Small intestine (tissue), 7 donors: Measurements from ENCODE around the gene METTL8. TPM values are rescaled to one million over a fixed set of nuclear protein-coding genes. Genes with fewer than 3 reads are reported as not detected.
"Not testable (repeated sequence)": the region's sequence is repeated elsewhere in the genome, so short reads cannot be mapped to it uniquely, and the experiment has no call there.

Source experiments
- DNase-seq, 2 donors: peaks; one replicate each; pipeline versions ENCODE4 v3.0.0 to v3.0.0-alpha.2; 2013
- FAIRE-seq: peaks from 2 replicates; lab custom pipeline; 2012; peaks lifted over from hg19 to GRCh38; lab: Jason Lieb, UNC
- H3K27ac ChIP-seq, 3 donors: one replicate each; pipeline ENCODE4 v1.5.1; 2013; ENCODE audit warnings: low read length in 2 of 3, mild to moderate bottlenecking in 2 of 3, control low read depth in 1 of 3, inconsistent platforms in 1 of 3, low read depth in 1 of 3, moderate library complexity in 1 of 3
- H3K27me3 ChIP-seq, 3 donors: one replicate each; pipeline ENCODE4 v1.6.1; 2013; ENCODE audit warnings: low read length in 3 of 3, inconsistent platforms in 1 of 3; ENCODE audit not compliant: control insufficient read depth in 3 of 3, insufficient read depth in 3 of 3
- H3K36me3 ChIP-seq, 3 donors: one replicate each; pipeline ENCODE4 v1.6.1; 2013; ENCODE audit warnings: low read length in 3 of 3, inconsistent platforms in 1 of 3, low read depth in 1 of 3, mild to moderate bottlenecking in 1 of 3, moderate library complexity in 1 of 3; ENCODE audit not compliant: control insufficient read depth in 3 of 3, insufficient read depth in 2 of 3
- H3K4me1 ChIP-seq, 3 donors: one replicate each; pipeline ENCODE4 v1.6.1; 2013; ENCODE audit warnings: low read length in 2 of 3, inconsistent platforms in 1 of 3, low read depth in 1 of 3, mild to moderate bottlenecking in 1 of 3, moderate library complexity in 1 of 3; ENCODE audit not compliant: control insufficient read depth in 3 of 3, insufficient read depth in 2 of 3
- H3K4me3 ChIP-seq, 3 donors: one replicate each; pipeline ENCODE4 v1.5.1; 2013; ENCODE audit warnings: low read length in 3 of 3, control low read depth in 1 of 3, inconsistent platforms in 1 of 3, low read depth in 1 of 3, mild to moderate bottlenecking in 1 of 3, moderate library complexity in 1 of 3
- H3K9me3 ChIP-seq, 2 donors: one replicate each; pipeline ENCODE4 v1.6.1; 2013; ENCODE audit warnings: low read depth in 1 of 2, low read length in 1 of 2; ENCODE audit not compliant: control insufficient read depth in 2 of 2, insufficient read depth in 1 of 2
- WGBS, 3 donors: extraction: QIAGEN DNeasy Blood & Tissue Kit; methylation state at CpG; one replicate each; pipeline ENCODE4 v1.1.7; 2013; 5-methylcytosine and 5-hydroxymethylcytosine counted together
- polyA plus RNA-seq, 4 donors: library from polyadenylated mRNA; stranded (reverse) in 3 of 4; unstranded in 1 of 4; fragments of 200-250 nt in 3 of 4; fragments of 120-200 nt in 1 of 4; gene quantifications; one replicate each; pipeline versions ENCODE4 v1.2.1 to v1.2.3, GENCODE V29; 2013
- donor health status: healthy with polysubstance abuse.
- donor health status: control.
- donor health status: control.
- donor health status: Bipolar disorder and iron deficiency.
- donor health status: healthy.

METTL8 gene
- polyA plus RNA-seq, 4 donors = 2.2 to 14.5 (median 7.4) TPM

DNA sequence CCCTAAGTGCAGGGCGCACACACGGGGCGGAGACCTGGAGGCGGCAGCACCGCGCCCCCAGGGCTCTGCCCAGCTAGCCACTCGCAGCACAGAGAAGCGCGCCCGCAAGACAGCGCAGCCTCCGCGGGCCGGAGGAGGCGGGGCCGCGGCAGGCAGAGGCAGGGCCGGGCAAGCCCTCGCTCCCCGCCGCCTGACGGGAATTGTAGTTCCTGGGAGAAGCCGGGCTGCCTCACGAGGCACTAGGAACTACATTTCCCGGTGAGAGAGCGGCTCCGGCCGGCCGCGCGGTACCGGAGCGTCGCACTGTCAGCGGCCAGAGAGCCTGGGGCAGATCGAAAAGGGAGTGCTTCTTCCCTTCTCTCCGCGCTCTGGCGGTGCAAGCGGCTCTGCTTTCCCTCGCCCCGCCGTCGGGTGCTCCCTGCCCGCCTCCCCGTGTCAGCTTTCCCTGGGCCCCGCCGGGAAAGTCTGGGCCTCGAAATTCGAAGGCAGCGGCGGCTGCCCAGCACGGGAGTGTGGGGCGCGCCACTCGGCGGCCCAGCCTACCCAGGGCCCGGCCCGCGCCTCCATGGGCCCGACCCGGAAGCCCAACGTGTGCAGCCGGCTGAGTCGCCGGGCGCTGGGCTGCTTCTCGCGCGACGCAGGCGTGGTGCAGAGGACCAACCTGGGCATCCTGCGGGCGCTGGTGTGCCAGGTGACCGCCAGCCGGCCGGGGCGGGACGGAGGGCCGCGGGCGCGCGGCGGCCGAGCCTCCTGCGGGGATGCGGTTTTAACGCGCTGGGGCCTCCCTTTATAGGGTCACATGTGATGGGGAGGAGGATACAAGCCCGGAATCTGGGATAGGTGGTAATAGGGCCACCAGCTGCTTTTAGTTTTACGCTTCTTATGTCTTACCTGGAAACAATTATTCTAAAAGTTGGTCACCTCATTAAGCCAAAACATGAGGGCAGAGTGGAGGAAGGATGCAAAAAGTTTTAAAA is 511 bp upstream of the METTL8 start, which contains the start of gene DCAF17:
Gene DCAF17, plus strand, starts transcription at position 214 of the 977 bp plus-strand sequence. Its CDS starts 352 bp downstream, at position 566.
- H3K4me3 ChIP-seq = peak within 1 kb of the TSS; percentile 59 to 73 (median 73)
- FAIRE-seq (no peak), DNase-seq (peak; percentile 97 to 98)
- H3K9me3 ChIP-seq = peaks cover 0 to 12% of the 10 kb centered on the region in 2 donors
- H3K27me3 ChIP-seq = no peaks in the 10 kb centered on the region
- peaks cover 0 to 9% (median 0%) of the 10 kb centered on the region in 3 donors for H3K4me1 ChIP-seq
- H3K27ac ChIP-seq = peak within 1 kb of the TSS; percentile 93 to 98 (median 97)
- 0% methylated on average over 71 to 92 of the region's 92 CpGs for WGBS, 3 donors
- H3K36me3 ChIP-seq = peaks cover 0 to 14% (median 0%) of the 10 kb centered on the region in 3 donors

DNA sequence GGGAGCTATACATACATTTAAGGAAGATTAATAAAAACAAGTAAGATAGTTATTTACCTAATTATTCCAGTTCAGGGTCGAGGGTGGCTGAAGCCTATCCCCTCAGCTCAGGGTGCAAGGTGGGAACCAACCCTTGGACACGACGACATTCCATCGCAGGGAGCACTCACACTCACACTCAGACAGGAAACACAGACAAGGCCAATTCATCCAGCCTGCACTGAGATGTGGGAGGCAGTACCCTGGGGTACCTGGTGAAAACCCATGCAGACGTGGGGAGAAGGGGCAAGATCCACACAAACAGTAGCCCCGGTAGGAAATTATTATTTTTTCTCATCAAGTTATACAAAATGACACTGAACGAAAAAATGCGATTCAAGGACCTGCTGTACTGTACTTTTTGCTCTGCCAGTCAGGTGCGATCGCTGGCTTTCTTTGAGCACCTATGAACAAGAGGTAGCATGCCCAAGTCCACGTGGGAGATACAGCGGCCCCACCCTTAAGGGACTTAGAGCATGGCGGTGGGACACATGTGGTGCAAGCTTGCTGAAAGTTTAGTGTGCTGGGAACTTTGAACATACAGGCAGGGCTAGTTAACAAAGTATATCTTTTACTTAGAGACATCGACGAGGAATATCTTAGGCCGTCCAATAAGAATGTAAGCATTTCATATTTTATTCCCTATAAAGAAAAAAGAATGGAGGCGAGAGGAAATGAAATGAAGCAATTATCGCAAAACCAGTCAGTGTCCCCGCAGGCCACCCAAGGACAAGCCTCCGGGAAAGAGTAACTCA is 624 bp downstream of the METTL8 start:
- H3K27ac ChIP-seq = peak overlapping the region; percentile 79 to 93 (median 83)
- 4 to 16% (median 8%) methylated on average over 20 of the region's 20 CpGs for WGBS, 3 donors
- peaks cover 0 to 11% (median 0%) of the 10 kb centered on the region in 3 donors for H3K36me3 ChIP-seq
- H3K27me3 ChIP-seq = no peaks in the 10 kb centered on the region
- DNase-seq (peak; percentile 82 to 89), FAIRE-seq (no peak)
- peak overlapping the region; percentile 34 to 65 (median 57) for H3K4me3 ChIP-seq
- H3K9me3 ChIP-seq = peaks cover 0 to 12% of the 10 kb centered on the region in 2 donors
- H3K4me1 ChIP-seq = peaks cover 0 to 9% (median 0%) of the 10 kb centered on the region in 3 donors

DNA sequence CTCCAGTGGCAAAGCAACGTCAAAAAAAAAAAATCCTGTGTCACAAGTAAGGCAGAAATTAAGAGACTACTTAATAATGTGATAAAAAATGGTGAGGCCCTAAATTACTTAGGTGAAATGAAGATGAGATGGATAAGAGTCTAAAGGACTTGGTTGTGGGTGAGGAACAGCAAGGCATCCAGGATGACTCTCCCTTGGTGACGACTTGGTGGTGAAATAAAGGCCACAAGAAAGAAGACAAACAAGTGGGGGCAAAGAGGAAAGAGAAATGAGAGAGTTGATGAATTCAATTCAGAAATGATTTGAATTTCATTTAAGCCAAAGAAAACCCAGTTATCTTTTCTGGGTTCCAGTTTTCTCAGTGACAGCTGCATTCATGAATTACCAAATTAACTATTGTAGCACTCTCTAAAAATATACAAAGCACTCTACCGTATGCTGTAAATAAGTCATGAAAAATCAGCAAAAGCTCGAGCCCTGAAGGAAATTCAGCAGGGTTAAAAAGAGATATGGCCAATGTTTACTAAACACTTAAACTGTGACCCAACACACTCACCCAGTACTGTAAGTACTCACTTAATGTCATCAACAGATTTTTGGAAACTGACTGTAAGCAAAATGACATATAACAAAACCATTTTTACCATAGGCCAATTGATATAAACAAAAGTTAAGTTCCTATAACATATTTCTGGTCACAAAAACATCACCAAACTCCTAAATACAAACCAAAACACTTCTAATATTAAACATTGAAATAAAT is 1.4 kb downstream of the METTL8 start:
- no peaks in the 10 kb centered on the region for H3K27me3 ChIP-seq
- FAIRE-seq (no peak), DNase-seq (no peak)
- no peak overlapping the region for H3K4me3 ChIP-seq
- 56 to 66% (median 59%) methylated on average over 4 of the region's 4 CpGs for WGBS, 3 donors
- peak overlapping the region in 1 of 3 donors; percentile 83 for H3K27ac ChIP-seq
- peaks cover 0 to 11% (median 0%) of the 10 kb centered on the region in 3 donors for H3K36me3 ChIP-seq
- H3K4me1 ChIP-seq = peaks cover 0 to 9% (median 0%) of the 10 kb centered on the region in 3 donors
- H3K9me3 ChIP-seq = peaks cover 0 to 12% of the 10 kb centered on the region in 2 donors

DNA sequence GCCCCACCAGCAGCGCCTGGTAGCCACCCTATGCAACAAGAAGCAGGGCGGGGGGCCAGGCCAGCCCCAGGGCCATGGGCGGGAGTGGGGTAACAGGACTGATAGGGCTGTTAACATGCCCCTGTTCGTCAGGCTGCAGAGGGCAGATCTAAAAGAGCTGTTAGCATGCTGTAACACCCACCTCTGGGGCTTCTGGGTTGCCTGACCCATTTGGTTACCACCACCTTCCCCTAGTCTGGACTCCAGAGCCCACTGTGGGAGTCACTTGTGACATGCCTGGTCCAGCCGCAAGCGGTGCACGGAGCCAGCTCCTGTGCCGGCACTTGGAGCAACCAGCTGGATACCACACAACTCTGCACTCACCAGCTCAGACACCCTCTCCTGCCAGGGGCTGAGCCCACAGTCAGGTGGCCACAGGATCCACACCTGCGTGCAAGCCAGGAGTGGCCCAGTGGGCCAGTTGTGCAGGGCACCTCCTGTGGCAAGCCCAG is 2.1 kb downstream of the METTL8 start:
- no peak overlapping the region for H3K27ac ChIP-seq
- H3K9me3 ChIP-seq = peaks cover 0 to 12% of the 10 kb centered on the region in 2 donors
- peaks cover 0 to 11% (median 0%) of the 10 kb centered on the region in 3 donors for H3K36me3 ChIP-seq
- no peak for FAIRE-seq
- no peaks in the 10 kb centered on the region for H3K27me3 ChIP-seq
- peaks cover 0 to 9% (median 0%) of the 10 kb centered on the region in 3 donors for H3K4me1 ChIP-seq
- H3K4me3 ChIP-seq = no peak overlapping the region
- no peak for DNase-seq
- WGBS, 3 donors = 95 to 97% (median 97%) methylated on average over 9 of the region's 9 CpGs

DNA sequence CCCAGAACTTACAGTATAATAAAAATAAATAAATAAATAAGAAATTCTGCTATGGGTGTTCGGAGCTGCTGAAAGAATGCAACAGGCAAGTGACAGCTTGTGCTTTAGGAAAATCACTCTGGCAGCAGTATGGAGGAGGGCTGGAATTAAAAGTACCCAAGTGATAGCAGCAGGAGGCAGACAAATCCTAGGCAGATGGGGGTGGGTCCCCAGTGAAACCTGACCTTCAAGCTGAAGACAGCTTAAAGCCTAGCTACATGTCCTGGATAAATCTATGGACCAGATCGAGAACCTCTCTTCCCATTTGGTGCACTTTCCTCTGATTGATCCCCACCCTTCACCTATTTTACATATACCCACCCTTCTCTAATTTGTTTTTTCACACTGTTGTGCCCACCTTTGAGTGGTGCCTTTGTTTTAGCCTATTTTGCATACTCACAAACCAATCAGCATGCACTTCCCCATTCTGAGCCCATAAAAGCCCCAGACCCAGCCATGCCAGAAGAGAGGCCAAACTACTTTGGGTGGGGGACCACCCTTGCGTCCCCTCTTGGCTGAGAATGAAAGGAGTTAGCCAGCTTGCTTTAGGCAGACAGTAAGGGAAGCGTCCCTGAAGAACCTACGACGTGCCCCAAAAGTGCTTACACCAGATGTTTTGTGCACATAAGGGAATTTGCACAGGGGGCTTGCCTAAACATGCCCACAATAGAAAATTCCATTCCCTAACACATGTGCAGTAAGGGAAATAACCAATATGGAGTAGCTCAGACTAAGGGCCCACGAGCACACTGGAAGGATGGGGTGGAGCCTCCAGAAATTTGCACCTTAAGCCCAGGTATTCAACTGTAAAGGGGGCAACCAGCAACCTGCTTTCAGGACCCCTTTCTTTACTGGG is 3.0 kb downstream of the METTL8 start:
- 96 to 98% (median 96%) methylated on average over 7 of the region's 7 CpGs for WGBS, 3 donors

DNA sequence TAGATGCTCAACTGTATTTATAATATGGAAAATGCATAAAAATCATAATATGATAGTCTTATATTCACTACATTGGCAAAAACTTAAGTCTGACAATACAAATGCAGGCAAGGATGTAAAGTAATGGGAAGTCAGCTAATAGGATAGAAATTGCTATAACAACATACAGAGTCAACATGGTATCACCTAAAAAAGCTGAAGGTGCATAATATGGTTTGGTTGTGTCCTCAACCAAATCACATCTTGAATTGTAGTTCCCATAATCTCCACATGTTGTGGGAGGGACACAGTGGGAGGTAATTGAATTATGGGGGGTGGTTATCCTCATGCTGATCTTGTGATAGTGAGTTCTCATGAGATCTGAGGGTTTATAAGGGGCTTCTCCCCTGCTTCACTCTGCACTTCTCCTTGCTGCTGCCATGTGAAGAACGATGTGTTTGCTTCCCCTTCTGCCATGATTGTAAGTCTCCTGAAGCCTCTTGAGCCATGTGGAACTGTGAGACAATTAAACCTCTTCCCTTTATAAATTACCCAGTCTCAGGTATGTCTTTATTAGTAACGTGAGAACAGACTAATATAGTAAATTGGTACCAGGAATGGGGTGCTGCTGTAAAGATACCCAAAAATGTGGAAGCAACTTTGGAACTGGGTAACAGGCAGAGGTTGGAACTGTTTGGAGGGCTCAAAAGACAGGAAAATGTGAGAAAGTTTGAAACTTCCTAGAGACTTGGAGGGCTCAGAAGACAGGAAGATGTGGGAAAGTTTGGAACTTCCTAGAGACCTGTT is 10.9 kb downstream of the METTL8 start:
- not testable (repeated sequence) for DNase-seq, H3K27me3 ChIP-seq

More for the DNA sequence above, 3.0 kb downstream of the METTL8 start:
- Histone ChIP-seq H3K9me3 (peaks cover 0 to 12% of the 10 kb centered on the region in 2 donors), H3K4me3 (no peak overlapping the region), H3K27me3 (no peaks in the 10 kb centered on the region), H3K36me3 (peaks cover 0 to 11% (median 0%) of the 10 kb centered on the region in 3 donors), H3K27ac (no peak overlapping the region), H3K4me1 (peaks cover 0 to 9% (median 0%) of the 10 kb centered on the region in 3 donors)
- no peak for DNase-seq
- no peak for FAIRE-seq

More for the DNA sequence above, 10.9 kb downstream of the METTL8 start:
- not testable (repeated sequence) for H3K4me3 ChIP-seq, H3K27ac ChIP-seq, H3K4me1 ChIP-seq, H3K36me3 ChIP-seq, FAIRE-seq
- 94 to 98% (median 96%) methylated on average over 2 of the region's 2 CpGs for WGBS, 3 donors
- peaks cover 0 to 27% of the 10 kb centered on the region in 2 donors for H3K9me3 ChIP-seq
